ENCODE measurements around the gene ANKRD31.

- TF ChIP-seq CTCF (IDR thresholded peaks at IDR 0.05) (no peak), ZFX (IDR thresholded peaks at IDR 0.05; ENCODE audit: borderline replicate concordance) (no peak)
These were observed 147.5 kb downstream of the ANKRD31 start for GRCh38 chr5:75089137-75089536.
